GM21737 (cell line): ENCODE data around the gene BAHCC1.
"Not testable (repeated sequence)": the region's sequence is repeated elsewhere in the genome, so short reads cannot be mapped to it uniquely, and the experiment has no call there.

Source experiments
- ATAC-seq: cut with Tn5 transposase; IDR thresholded peaks from one replicate; pipeline ENCODE4 v1.9.1; 2021; ENCODE audit warnings: mild to moderate bottlenecking, moderate library complexity; ENCODE audit not compliant: unreplicated experiment

BAHCC1 gene

GRCh38 chr17:81425716-81426392 is 30.6 kb downstream of the BAHCC1 start:
- ATAC-seq = not testable (repeated sequence)

- no peak for ATAC-seq
Observed at GRCh38 chr17:81426393-81427172, 31.3 kb downstream of the BAHCC1 start.

- no peak for ATAC-seq
Observed at GRCh38 chr17:81427173-81428120, 32.2 kb downstream of the BAHCC1 start.

- ATAC-seq = no peak
Observed at GRCh38 chr17:81428121-81428515, 32.9 kb downstream of the BAHCC1 start.

GRCh38 chr17:81428516-81428915 is 33.3 kb downstream of the BAHCC1 start:
- no peak for ATAC-seq

GRCh38 chr17:81428948-81429774 is 33.9 kb downstream of the BAHCC1 start:
- no peak for ATAC-seq

- ATAC-seq = no peak
Observed at GRCh38 chr17:81429821-81430551, 34.7 kb downstream of the BAHCC1 start.

- no peak for ATAC-seq
Observed at GRCh38 chr17:81431545-81432482, 36.6 kb downstream of the BAHCC1 start.

- ATAC-seq = no peak
Observed at GRCh38 chr17:81432941-81433340, 37.7 kb downstream of the BAHCC1 start.

GRCh38 chr17:81433656-81434055 is 38.4 kb downstream of the BAHCC1 start:
- ATAC-seq = no peak

- ATAC-seq = no peak
Observed at GRCh38 chr17:81434072-81434471, 38.8 kb downstream of the BAHCC1 start.

GRCh38 chr17:81434681-81435417 is 39.6 kb downstream of the BAHCC1 start:
- no peak for ATAC-seq

- no peak for ATAC-seq
Observed at GRCh38 chr17:81435652-81436293, 40.5 kb downstream of the BAHCC1 start.

GRCh38 chr17:81436294-81436849 is 41.1 kb downstream of the BAHCC1 start:
- no peak for ATAC-seq

- ATAC-seq = no peak
Observed at GRCh38 chr17:81437191-81437651, 42.0 kb downstream of the BAHCC1 start.

- ATAC-seq = no peak
Observed at GRCh38 chr17:81438007-81438659, 42.9 kb downstream of the BAHCC1 start.

GRCh38 chr17:81438688-81439087 is 43.4 kb downstream of the BAHCC1 start:
- ATAC-seq = no peak
